Vagina (tissue), 2 donors: ENCODE data around the gene MPIG6B. TPM values are rescaled to one million over a fixed set of nuclear protein-coding genes. Genes with fewer than 3 reads are reported as not detected.
A peak's percentile ranks its signal among the peaks of the same experiment; 100 is the strongest.

Experiments used
- DNase-seq, 2 donors: peaks; one replicate each; pipeline ENCODE4 v3.0.0-alpha.2; 2017; ENCODE audit errors: extremely low spot score in 2 of 2
- H3K27ac ChIP-seq: fragments of 200-600 bp; sonication (generic); one replicate; pipeline ENCODE4 v1.5.1; 2019
- H3K27me3 ChIP-seq: fragments of 200-600 bp; sonication (generic); one replicate; pipeline ENCODE4 v1.5.1; 2019
- H3K36me3 ChIP-seq, 2 donors: fragments of 200-600 bp; sonication (generic); one replicate each; pipeline ENCODE4 v1.5.1; 2017 to 2019
- H3K4me1 ChIP-seq: fragments of 200-600 bp; sonication (generic); one replicate; pipeline ENCODE4 v1.5.1; 2019
- H3K4me3 ChIP-seq, 2 donors: fragments of 200-600 bp; sonication (generic); 1 replicate in 1 of 2; 2 replicates in 1 of 2; pipeline ENCODE4 v1.5.1; 2016 to 2019
- H3K9me3 ChIP-seq: fragments of 200-600 bp; sonication (generic); one replicate; pipeline ENCODE4 v1.5.1; 2019
- CTCF ChIP-seq, 3 experiments: fragments of 450-650 bp in 2 of 3; fragments of 200-600 bp in 1 of 3; sonication (generic) in 1 of 3; IDR thresholded peaks; one replicate each; pipeline ENCODE4 v1.5.1; 2017 to 2019; ENCODE audit warnings: antibody characterized with exemption in 3 of 3, mild to moderate bottlenecking in 2 of 3, moderate library complexity in 2 of 3
- POLR2A ChIP-seq, 2 donors: fragments of 450-650 bp; IDR thresholded peaks; one replicate each; pipeline ENCODE4 v1.6.1; 2017; ENCODE audit warnings: antibody characterized with exemption in 2 of 2, mild to moderate bottlenecking in 2 of 2, moderate library complexity in 2 of 2
- POLR2AphosphoS5 ChIP-seq, 2 donors: sonication (generic); formaldehyde crosslinking; IDR thresholded peaks; one replicate each; pipeline ENCODE4 v1.9.0; 2017; ENCODE audit warnings: antibody characterized with exemption in 2 of 2, mild to moderate bottlenecking in 2 of 2, low read depth in 1 of 2; ENCODE audit not compliant: insufficient read depth in 1 of 2
- intact Hi-C: fragments of 100-400 bp; cut with DNase I; formaldehyde crosslinking; loops from one replicate; pipeline ENCODE4 v1.15.1; 2023
- total RNA-seq: library from RNA; depleted of rRNA; stranded (reverse); fragments of >200 nt; gene quantifications from one replicate; pipeline ENCODE4 v1.2.3, GENCODE V29; 2016

Gene MPIG6B
- total RNA-seq, 1 donor from 2014 or later: not detected

DNA sequence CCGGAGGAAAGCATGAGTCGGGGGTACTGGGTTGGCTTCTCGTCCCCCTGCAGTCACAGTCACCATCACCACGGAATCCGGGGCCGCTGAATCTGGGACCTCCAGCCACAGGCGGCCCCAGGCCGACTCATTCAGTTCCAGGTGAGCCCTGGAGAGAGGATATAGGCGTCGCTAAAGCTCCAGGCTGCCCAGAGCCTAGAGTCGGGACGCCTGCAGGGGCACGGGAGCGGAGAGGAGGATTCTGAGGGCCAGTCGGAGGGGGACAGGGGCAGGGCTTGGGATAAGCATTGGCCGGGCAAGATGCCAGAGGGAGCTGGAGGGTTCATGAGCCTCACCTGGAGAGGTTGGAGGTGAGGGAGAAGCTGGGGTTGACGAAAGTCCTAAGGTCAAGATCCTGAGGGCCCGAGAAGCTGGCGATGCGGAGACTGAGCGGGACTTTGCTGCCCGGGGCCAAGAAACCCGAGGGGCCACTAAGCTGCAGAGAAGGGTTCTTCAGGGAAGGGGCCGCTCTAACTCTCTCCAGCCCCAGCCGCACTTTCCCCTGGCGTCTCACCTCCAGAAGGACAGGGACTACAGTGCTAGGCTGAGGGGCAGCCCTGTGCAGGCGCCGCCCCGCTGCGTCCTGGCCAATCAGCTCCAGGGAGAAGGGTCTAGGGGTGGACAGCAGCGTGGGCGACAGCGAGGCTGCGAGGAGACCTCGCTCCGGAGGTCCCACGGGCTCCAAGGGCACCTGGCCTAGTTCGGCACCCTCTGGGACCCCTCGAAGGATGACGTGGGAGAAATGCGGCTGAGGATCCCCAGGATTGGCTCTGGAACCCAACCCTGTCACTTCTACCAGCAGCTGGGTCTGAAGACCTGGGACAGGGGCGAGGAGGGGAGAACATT lies 43.0 kb downstream of the MPIG6B start:
- H3K4me3 ChIP-seq: peak overlapping the region; percentile 16 to 20
- H3K27me3 ChIP-seq: no peaks in the 10 kb centered on the region
- H3K4me1 ChIP-seq: no peaks in the 10 kb centered on the region
- intact Hi-C loops: no loop called here
- no peak for DNase-seq
- H3K9me3 ChIP-seq: no peaks in the 10 kb centered on the region
- no peak for TF ChIP-seq POLR2AphosphoS5 (IDR thresholded peaks at IDR 0.05; ENCODE audit: insufficient read depth in 1 of 2, low read depth in 1 of 2)
- no peak for TF ChIP-seq CTCF (IDR thresholded peaks at IDR 0.05)
- no peak for TF ChIP-seq POLR2A (IDR thresholded peaks at IDR 0.05)
- H3K36me3 ChIP-seq: no peaks in the 10 kb centered on the region
- H3K27ac ChIP-seq: no peak overlapping the region

DNA sequence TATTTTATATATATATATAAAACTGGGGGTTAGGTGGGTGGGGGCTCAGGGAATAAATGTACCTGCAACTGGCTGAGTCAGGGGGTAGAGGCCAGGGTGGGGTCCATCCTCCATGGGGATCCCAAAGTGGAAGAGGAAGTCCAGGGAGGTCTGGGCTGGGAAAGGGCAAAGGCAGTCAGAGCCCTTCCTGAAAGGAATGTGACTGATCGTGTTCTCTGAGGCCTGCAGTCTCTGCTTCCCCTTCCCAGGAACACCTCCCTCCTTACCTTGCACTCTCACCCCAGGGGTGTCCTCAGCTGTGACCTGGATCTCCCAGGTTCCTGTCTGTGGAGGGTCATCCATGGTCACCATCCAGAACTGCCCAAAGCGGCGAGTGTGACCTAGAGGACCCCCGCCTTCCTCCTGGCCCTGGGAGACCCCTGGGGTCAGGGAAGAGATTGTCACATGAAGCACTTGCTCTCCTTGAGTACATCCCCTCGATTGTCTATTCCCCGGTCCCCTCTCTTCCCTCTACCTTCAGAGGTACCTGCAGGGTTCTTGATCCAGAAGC lies 44.0 kb downstream of the MPIG6B start:
- intact Hi-C loops: no loop called here
- TF ChIP-seq CTCF (IDR thresholded peaks at IDR 0.05) (no peak), POLR2AphosphoS5 (IDR thresholded peaks at IDR 0.05; ENCODE audit: insufficient read depth in 1 of 2, low read depth in 1 of 2) (no peak), POLR2A (IDR thresholded peaks at IDR 0.05) (no peak)
- H3K4me3 ChIP-seq: no peak overlapping the region
- no peaks in the 10 kb centered on the region for H3K27me3 ChIP-seq
- H3K36me3 ChIP-seq: no peaks in the 10 kb centered on the region
- H3K4me1 ChIP-seq: no peaks in the 10 kb centered on the region
- H3K27ac ChIP-seq: no peak overlapping the region
- DNase-seq: no peak
- H3K9me3 ChIP-seq: no peaks in the 10 kb centered on the region

DNA sequence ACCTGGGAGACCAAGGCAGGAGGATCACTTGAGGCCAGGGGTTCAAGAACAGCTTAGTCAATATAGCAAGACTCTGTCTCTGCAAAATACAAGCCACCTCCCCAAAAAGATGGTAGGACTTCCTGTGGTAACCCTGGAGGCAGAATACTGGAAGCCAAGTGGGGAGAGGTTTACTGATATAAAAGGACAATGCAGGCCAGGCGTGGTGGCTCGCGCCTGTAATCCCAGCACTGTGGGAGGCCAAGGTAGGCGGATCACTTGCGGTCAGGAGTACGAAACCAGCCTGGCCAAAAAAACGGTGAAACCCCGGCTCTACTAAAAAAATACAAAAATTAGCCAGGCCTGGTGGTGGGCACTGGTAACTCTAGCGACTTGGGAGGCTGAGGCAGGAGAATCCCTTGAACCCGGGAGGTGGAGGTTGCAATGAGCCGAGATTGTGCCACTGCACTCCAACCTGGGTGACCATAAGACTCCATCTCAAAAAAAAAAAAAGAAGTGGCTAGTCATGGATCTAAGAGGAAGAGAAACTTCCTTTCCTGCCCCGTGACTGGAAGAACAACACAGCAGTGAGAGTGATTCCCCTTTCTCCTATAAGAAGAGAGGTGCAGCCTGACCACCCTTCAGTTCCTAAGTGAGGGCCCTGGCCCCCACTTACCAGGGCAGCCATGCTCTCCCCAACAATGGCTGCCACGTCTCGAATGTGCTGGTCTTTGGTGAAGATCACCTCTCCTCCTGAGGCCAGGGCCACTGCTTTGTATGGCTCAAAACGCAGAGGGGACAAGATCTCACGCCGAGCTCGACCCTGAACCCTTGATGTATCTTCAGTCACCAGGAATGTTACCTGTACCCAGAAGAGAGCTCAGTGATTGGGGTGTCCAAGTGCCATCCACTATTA lies 45.4 kb downstream of the MPIG6B start:
- H3K4me1 ChIP-seq: no peaks in the 10 kb centered on the region
- H3K27me3 ChIP-seq: no peaks in the 10 kb centered on the region
- intact Hi-C loops: no loop called here
- TF ChIP-seq CTCF (IDR thresholded peaks at IDR 0.05) (no peak), POLR2AphosphoS5 (IDR thresholded peaks at IDR 0.05; ENCODE audit: insufficient read depth in 1 of 2, low read depth in 1 of 2) (no peak), POLR2A (IDR thresholded peaks at IDR 0.05) (no peak)
- H3K27ac ChIP-seq: no peak overlapping the region
- no peaks in the 10 kb centered on the region for H3K9me3 ChIP-seq
- H3K4me3 ChIP-seq: no peak overlapping the region
- no peak for DNase-seq
- H3K36me3 ChIP-seq: no peaks in the 10 kb centered on the region

DNA sequence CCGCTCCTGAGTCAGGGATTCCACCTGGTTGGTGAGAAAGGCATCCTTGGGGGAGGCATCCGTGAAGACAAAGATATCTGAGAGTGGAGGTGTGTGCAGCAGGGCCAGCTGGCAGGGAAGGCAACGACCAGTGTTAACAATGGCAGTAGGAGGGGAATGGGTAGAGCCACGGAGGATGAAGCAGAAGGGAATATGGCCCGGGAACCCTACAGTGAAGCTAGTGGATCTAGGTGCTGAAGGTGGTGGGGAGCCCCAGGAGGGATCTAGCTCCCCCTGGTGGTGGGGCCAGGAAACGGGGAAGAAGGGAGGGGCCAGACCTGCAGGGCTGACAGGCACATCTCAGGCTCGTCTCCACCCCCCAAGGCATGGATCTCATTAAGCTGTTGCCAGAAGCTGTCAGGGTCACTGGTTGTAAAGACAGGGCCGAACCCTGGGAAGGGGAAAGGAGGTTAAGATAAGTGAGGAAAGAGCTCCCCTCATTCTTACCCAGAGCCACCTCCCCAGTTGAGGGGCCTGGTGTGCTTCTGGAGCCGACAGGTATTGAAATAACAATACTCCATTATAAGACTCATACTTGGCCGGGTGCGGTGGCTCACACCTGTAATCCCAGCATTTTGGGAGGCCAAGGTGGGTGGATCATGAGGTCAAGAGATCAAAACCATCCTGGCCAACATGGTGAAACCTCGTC lies 46.7 kb downstream of the MPIG6B start:
- Histone ChIP-seq H3K4me3 (no peak overlapping the region), H3K4me1 (no peaks in the 10 kb centered on the region), H3K27me3 (no peaks in the 10 kb centered on the region), H3K27ac (no peak overlapping the region), H3K9me3 (no peaks in the 10 kb centered on the region), H3K36me3 (no peaks in the 10 kb centered on the region)
- intact Hi-C loops: no loop called here
- TF ChIP-seq POLR2AphosphoS5 (IDR thresholded peaks at IDR 0.05; ENCODE audit: insufficient read depth in 1 of 2, low read depth in 1 of 2): no peak
- peak in 2 of 3 experiments; percentile 26 to 61 for TF ChIP-seq CTCF (IDR thresholded peaks at IDR 0.05)
- no peak for DNase-seq
